GM12878 (cell line): Measurements from ENCODE around the gene ATXN1L. TPM values are rescaled to one million over a fixed set of nuclear protein-coding genes. Genes with fewer than 3 reads are reported as not detected.
A peak's percentile ranks its signal among the peaks of the same experiment; 100 is the strongest.

ENCODE experiments used
- ATAC-seq: fragments of 200-7000 bp; cut with Tn5 transposase; 3 replicates; pipeline ENCODE4 v1.9.1; 2020; ENCODE audit warnings: mild to moderate bottlenecking, moderate library complexity
- BruUV-seq: library from RNA; stranded (reverse); fragments of 400-500 nt; replicated peaks from 2 replicates; lab custom pipeline; 2021; lab: Mats Ljungman, UMichigan
- CTCF ChIA-PET: fragments of 300-600 bp; sonication (Branson Sonifier 250); formaldehyde crosslinking; extraction: SDS; loops from one replicate; lab custom pipeline; 2021; ENCODE audit warnings: inconsistent platforms; lab: Yijun Ruan, JAX
- POLR2A ChIA-PET: fragments of 350-600 bp; formaldehyde crosslinking; extraction: SDS; loops from one replicate; lab custom pipeline; 2021; ENCODE audit warnings: inconsistent platforms; lab: Charles Lee
- RAD21 ChIA-PET: fragments of 300-600 bp; sonication (Branson Sonifier 250); formaldehyde crosslinking; loops from one replicate; lab custom pipeline; 2023; ENCODE audit warnings: antibody characterized with exemption; ENCODE audit not compliant: unreplicated experiment; lab: Charles Lee
- SMC1A ChIA-PET: fragments of 300-600 bp; sonication (Branson Sonifier 250); formaldehyde crosslinking; loops from one replicate; lab custom pipeline; 2023; ENCODE audit not compliant: unreplicated experiment, uncharacterized antibody; lab: Charles Lee
- DNase-seq: peaks from one replicate; pipeline ENCODE4 v3.0.0-alpha.2; 2011; ENCODE audit warnings: low read depth, low spot score
- FAIRE-seq: peaks from 3 replicates; lab custom pipeline; 2011; peaks lifted over from hg19 to GRCh38; lab: Jason Lieb, UNC
- H2AFZ ChIP-seq: 2 replicates; pipeline ENCODE4 v1.6.0; 2011; ENCODE audit warnings: low read depth, low read length, control low read depth; ENCODE audit not compliant: control insufficient read depth
- H3K27ac ChIP-seq: 2 replicates; pipeline ENCODE4 v1.5.1; 2011; ENCODE audit warnings: control low read depth; ENCODE audit not compliant: control insufficient read depth, insufficient read depth
- H3K27me3 ChIP-seq, 2 experiments: replicated peaks in 1 of 2; 2 replicates each; pipeline versions ENCODE4 v1.6.0 to v1.6.1; 2011; ENCODE audit warnings: low read length in 1 of 2; ENCODE audit not compliant: control insufficient read depth in 2 of 2, insufficient read depth in 2 of 2
- H3K36me3 ChIP-seq, 2 experiments: 2 replicates each; pipeline ENCODE4 v1.5.1; 2011; ENCODE audit warnings: low read length in 1 of 2; ENCODE audit not compliant: control insufficient read depth in 2 of 2, insufficient read depth in 2 of 2
- H3K4me1 ChIP-seq: 2 replicates; pipeline ENCODE4 v1.6.1; 2011; ENCODE audit warnings: mild to moderate bottlenecking, low read length, moderate library complexity, mixed read lengths; ENCODE audit not compliant: control insufficient read depth, insufficient read depth
- H3K4me2 ChIP-seq: 2 replicates; pipeline ENCODE4 v1.6.0; 2011; ENCODE audit warnings: control low read depth; ENCODE audit not compliant: control insufficient read depth, insufficient read depth
- H3K4me3 ChIP-seq: fragments of 200-600 bp; sonication (generic); 2 replicates; pipeline ENCODE4 v1.5.1; 2016
- H3K79me2 ChIP-seq: 2 replicates; pipeline ENCODE4 v1.6.0; 2011; ENCODE audit warnings: low read length; ENCODE audit not compliant: control insufficient read depth, insufficient read depth
- H3K9ac ChIP-seq: 2 replicates; pipeline ENCODE4 v1.8.0; 2011; ENCODE audit warnings: low read length, control low read depth, mixed read lengths; ENCODE audit not compliant: control insufficient read depth, insufficient read depth
- H3K9me3 ChIP-seq: replicated peaks from 3 replicates; pipeline ENCODE4 v1.5.1; 2011; ENCODE audit warnings: mild to moderate bottlenecking, low read length; ENCODE audit not compliant: control insufficient read depth, insufficient read depth
- H4K20me1 ChIP-seq: 2 replicates; pipeline ENCODE4 v1.6.0; 2011; ENCODE audit not compliant: control insufficient read depth, insufficient read depth
- ATF2 ChIP-seq: IDR thresholded peaks from 2 replicates; pipeline ENCODE4 v1.6.1; 2012; ENCODE audit warnings: low read length, inconsistent platforms
- BHLHE40 ChIP-seq, 2 experiments: fragments of 450-650 bp in 1 of 2; IDR thresholded peaks; 2 replicates each; pipeline ENCODE4 v1.6.1; 2011 to 2017; ENCODE audit warnings: low read depth in 2 of 2, borderline replicate concordance in 1 of 2, improper control_type of control experiment in 1 of 2, low read length in 1 of 2, mild to moderate bottlenecking in 1 of 2
- ETV6 ChIP-seq, 2 experiments: fragments of 450-650 bp in 1 of 2; IDR thresholded peaks in 1 of 2; conservative IDR thresholded peaks in 1 of 2; 2 replicates each; pipeline ENCODE4 v1.6.1; 2014; ENCODE audit warnings: antibody characterized with exemption in 1 of 2, borderline replicate concordance in 1 of 2, low read depth in 1 of 2, mild to moderate bottlenecking in 1 of 2, moderate library complexity in 1 of 2
- HDAC6 ChIP-seq: fragments of 200-600 bp; sonication (generic); IDR thresholded peaks from one replicate; pipeline ENCODE4 v1.8.0; 2017; ENCODE audit warnings: antibody characterized with exemption; ENCODE audit not compliant: unreplicated experiment
- IKZF2 ChIP-seq, 2 experiments: fragments of 450-650 bp; IDR thresholded peaks; 2 replicates each; pipeline ENCODE4 v1.6.1; 2017; ENCODE audit warnings: mild to moderate bottlenecking in 2 of 2, moderate library complexity in 2 of 2
- IRF4 ChIP-seq: IDR thresholded peaks from 2 replicates; pipeline ENCODE4 v1.6.1; 2011; ENCODE audit warnings: low read depth, low read length
- KAT2A ChIP-seq: conservative IDR thresholded peaks from 2 replicates; pipeline ENCODE4 v1.6.1; 2011; ENCODE audit warnings: low read depth, low read length; ENCODE audit not compliant: control insufficient read depth
- MTA2 ChIP-seq: fragments of 450-650 bp; IDR thresholded peaks from 2 replicates; pipeline ENCODE4 v1.6.1; 2016; ENCODE audit warnings: low read depth, mild to moderate bottlenecking, moderate library complexity
- PML ChIP-seq: IDR thresholded peaks from 2 replicates; pipeline ENCODE4 v1.6.1; 2012; ENCODE audit warnings: low read length, inconsistent platforms
- POU2F2 ChIP-seq: IDR thresholded peaks from 3 replicates; pipeline ENCODE4 v1.6.1; 2011; ENCODE audit warnings: low read depth, mild to moderate bottlenecking, low read length, borderline replicate concordance
- RAD21 ChIP-seq: IDR thresholded peaks from 2 replicates; pipeline ENCODE4 v1.6.1; 2011; ENCODE audit warnings: mild to moderate bottlenecking, low read depth, low read length, moderate library complexity; ENCODE audit not compliant: insufficient read depth
- SIX5 ChIP-seq: IDR thresholded peaks from 2 replicates; pipeline ENCODE4 v1.6.1; 2011; ENCODE audit warnings: mild to moderate bottlenecking, low read depth, low read length, moderate library complexity; ENCODE audit not compliant: severe bottlenecking
- SP1 ChIP-seq: IDR thresholded peaks from one replicate; pipeline ENCODE4 v1.6.1; 2011; ENCODE audit warnings: low read depth, low read length
- WGBS: methylation state at CpG from one replicate; pipeline ENCODE4 v1.1.6; 2016; ENCODE audit warnings: low lambda C conversion rate; ENCODE audit not compliant: insufficient replicate concordance, insufficient coverage; ENCODE audit errors: missing lambda C conversion rate; 5-methylcytosine and 5-hydroxymethylcytosine counted together
- in situ Hi-C: fragments of 300-500 bp; cut with MboI; formaldehyde crosslinking; loops from 9 replicates; pipeline ENCODE4 v1.14.3; 2018; ENCODE audit warnings: mixed read lengths
- intact Hi-C: fragments of 100-400 bp; cut with micrococcal nuclease; formaldehyde crosslinking; loops from one replicate; pipeline ENCODE4 v1.14.2; 2022; ENCODE audit not compliant: unreplicated experiment
- polyA plus RNA-seq, 11 experiments: library from polyadenylated mRNA; depleted of rRNA in 4 of 11; unstranded in 6 of 11; stranded (reverse) in 5 of 11; fragments of >200 nt; fragmentation: Nextera tagmentation in 4 of 11; fragmentation: Illumina TruSeq in 1 of 11; extraction: Ambion mirVana in 4 of 11; extraction: Trizol in 1 of 11; gene quantifications; 1 replicate in 1 of 11; 2 replicates in 10 of 11; pipeline versions ENCODE4 v1.2.1 to v1.2.3, GENCODE V29; 2011 to 2016; ENCODE audit warnings: inconsistent platforms in 2 of 11, missing spikeins in 2 of 11, low read depth in 1 of 11
- total RNA-seq, 4 experiments: library from RNA; depleted of rRNA in 3 of 4; stranded (reverse); fragments of >200 nt in 3 of 4; fragmentation: Illumina TruSeq in 1 of 4; extraction: Trizol in 1 of 4; gene quantifications; 2 replicates each; pipeline versions ENCODE4 v1.2.1 to v1.2.3, GENCODE V29; 2013 to 2021
- TF ChIP-seq, protein P1 (sequence below): fragments of 450-650 bp; IDR thresholded peaks from 2 replicates; pipeline ENCODE4 v1.6.1; 2017; ENCODE audit warnings: antibody characterized with exemption, mild to moderate bottlenecking, moderate library complexity
- TF ChIP-seq, protein P2 (sequence below): fragments of 450-650 bp; IDR thresholded peaks from 2 replicates; pipeline ENCODE4 v1.6.1; 2016; ENCODE audit warnings: mild to moderate bottlenecking

Gene ATXN1L
- total and polyA plus RNA-seq, 10 of the 15 experiments (the other 5 are each of a cell fraction or from before 2014, with no cell fraction given) = 1.8 to 14.6 (median 9.2) TPM

- in situ Hi-C loops = no loop called here
- RAD21 ChIA-PET = interaction anchor here (0.6 to 6.0 kb wide), 14 partner anchors 9 to 278 kb away, joined by 3 to 53 read pairs (median 4); partner anchors contain the start of genes AP1G1 and ZNF821
- H3K27ac ChIP-seq = peak overlapping the region; percentile 90
- POLR2A ChIA-PET = interaction anchor here (0.7 to 4.2 kb wide), 10 partner anchors 8 to 115 kb away, joined by 3 to 38 read pairs (median 6); partner anchors contain the start of genes AP1G1 and ZNF821
- peak overlapping the region; percentile 25; the same call in 1 of the 2 replicates for H3K4me3 ChIP-seq
- H3K4me2 ChIP-seq = peak overlapping the region; percentile 52
- FAIRE-seq (peak; percentile 69), ATAC-seq (peak; percentile 52), DNase-seq (no peak)
- SMC1A ChIA-PET = interaction anchor here (0.7 to 3.8 kb wide), 18 partner anchors 9 to 278 kb away, joined by 3 to 37 read pairs (median 5); partner anchors contain the start of genes AP1G1 and ZNF821
- intact Hi-C loops = loop anchor here (1.0 kb wide), 1 partner anchor 27 kb away; no protein-coding TSS in a partner anchor
- H3K4me1 ChIP-seq = peaks cover 44% of the 10 kb centered on the region
- H3K36me3 ChIP-seq = peaks cover 0 to 4% of the 10 kb centered on the region in 2 experiments; a peak in 1 of 4 replicates
- H3K9me3 ChIP-seq = no peaks in the 10 kb centered on the region
- H3K9ac ChIP-seq = peak overlapping the region; percentile 24; the same call in 1 of the 2 replicates
- H3K27me3 ChIP-seq = no peaks in the 10 kb centered on the region
- no peaks in the 10 kb centered on the region for H4K20me1 ChIP-seq
- WGBS = 3% methylated on average over 2 of the region's 2 CpGs
- no TSS peak for BruUV-seq
- H3K79me2 ChIP-seq = peaks cover 27% of the 10 kb centered on the region
- peak overlapping the region; percentile 28; the same call in 1 of the 2 replicates for H2AFZ ChIP-seq
- CTCF ChIA-PET = interaction anchor here (0.8 to 4.3 kb wide), 7 partner anchors 14 to 40 kb away, joined by 3 to 39 read pairs (median 4); partner anchors contain the start of gene ZNF821
- TF ChIP-seq ATF2 (no peak), HDAC6 (no peak), MTA2 (peak; percentile 76), IKZF2 (IDR thresholded peaks at IDR 0.05) (peak in 1 of 2 experiments; percentile 79; a peak in 3 of 4 replicates), SIX5 (no peak), SP1 (peak; percentile 39), ETV6 (conservative IDR thresholded peaks at IDR 0.05 in 1 of 2, IDR thresholded peaks at IDR 0.05 in 1 of 2; ENCODE audit: borderline replicate concordance in 1 of 2, low read depth in 1 of 2) (peak in 1 of 2 experiments; percentile 63; a peak in 2 of 4 replicates), POU2F2 (0 out of 3 replicates have a peak, but pooled peaks have one; percentile 20), RAD21 (no peak), PML (no peak), BHLHE40 (IDR thresholded peaks at IDR 0.05; ENCODE audit: borderline replicate concordance in 1 of 2, low read depth in 2 of 2, low read length in 1 of 2) (peak; percentile 8 to 13; a peak in 1 of 4 replicates), KAT2A (no peak), IRF4 (no peak)
- TF ChIP-seq, protein P1, sequence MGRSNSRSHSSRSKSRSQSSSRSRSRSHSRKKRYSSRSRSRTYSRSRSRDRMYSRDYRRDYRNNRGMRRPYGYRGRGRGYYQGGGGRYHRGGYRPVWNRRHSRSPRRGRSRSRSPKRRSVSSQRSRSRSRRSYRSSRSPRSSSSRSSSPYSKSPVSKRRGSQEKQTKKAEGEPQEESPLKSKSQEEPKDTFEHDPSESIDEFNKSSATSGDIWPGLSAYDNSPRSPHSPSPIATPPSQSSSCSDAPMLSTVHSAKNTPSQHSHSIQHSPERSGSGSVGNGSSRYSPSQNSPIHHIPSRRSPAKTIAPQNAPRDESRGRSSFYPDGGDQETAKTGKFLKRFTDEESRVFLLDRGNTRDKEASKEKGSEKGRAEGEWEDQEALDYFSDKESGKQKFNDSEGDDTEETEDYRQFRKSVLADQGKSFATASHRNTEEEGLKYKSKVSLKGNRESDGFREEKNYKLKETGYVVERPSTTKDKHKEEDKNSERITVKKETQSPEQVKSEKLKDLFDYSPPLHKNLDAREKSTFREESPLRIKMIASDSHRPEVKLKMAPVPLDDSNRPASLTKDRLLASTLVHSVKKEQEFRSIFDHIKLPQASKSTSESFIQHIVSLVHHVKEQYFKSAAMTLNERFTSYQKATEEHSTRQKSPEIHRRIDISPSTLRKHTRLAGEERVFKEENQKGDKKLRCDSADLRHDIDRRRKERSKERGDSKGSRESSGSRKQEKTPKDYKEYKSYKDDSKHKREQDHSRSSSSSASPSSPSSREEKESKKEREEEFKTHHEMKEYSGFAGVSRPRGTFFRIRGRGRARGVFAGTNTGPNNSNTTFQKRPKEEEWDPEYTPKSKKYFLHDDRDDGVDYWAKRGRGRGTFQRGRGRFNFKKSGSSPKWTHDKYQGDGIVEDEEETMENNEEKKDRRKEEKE = no peak
- TF ChIP-seq, protein P2, sequence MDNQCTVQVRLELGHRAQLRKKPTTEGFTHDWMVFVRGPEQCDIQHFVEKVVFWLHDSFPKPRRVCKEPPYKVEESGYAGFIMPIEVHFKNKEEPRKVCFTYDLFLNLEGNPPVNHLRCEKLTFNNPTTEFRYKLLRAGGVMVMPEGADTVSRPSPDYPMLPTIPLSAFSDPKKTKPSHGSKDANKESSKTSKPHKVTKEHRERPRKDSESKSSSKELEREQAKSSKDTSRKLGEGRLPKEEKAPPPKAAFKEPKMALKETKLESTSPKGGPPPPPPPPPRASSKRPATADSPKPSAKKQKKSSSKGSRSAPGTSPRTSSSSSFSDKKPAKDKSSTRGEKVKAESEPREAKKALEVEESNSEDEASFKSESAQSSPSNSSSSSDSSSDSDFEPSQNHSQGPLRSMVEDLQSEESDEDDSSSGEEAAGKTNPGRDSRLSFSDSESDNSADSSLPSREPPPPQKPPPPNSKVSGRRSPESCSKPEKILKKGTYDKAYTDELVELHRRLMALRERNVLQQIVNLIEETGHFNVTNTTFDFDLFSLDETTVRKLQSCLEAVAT = no peak
Measured at GRCh38 chr16:71843572-71843971, 2.2 kb upstream of the ATXN1L start.
